RWPE1 (cell line): Measurements from ENCODE around the gene PBX3.
"Not testable (repeated sequence)": the region's sequence is repeated elsewhere in the genome, so short reads cannot be mapped to it uniquely, and the experiment has no call there.

Experiments
- CTCF ChIA-PET: fragments of 350-600 bp; sonication (Branson Sonifier 250); formaldehyde crosslinking; extraction: SDS; loops from one replicate; lab custom pipeline; 2021; lab: Yijun Ruan, JAX
- POLR2A ChIA-PET: fragments of 400-600 bp; formaldehyde crosslinking; extraction: SDS; loops from one replicate; lab custom pipeline; 2020; ENCODE audit warnings: antibody characterized with exemption; ENCODE audit not compliant: low non-redundant PET; lab: Yijun Ruan, JAX
- DNase-seq: peaks from one replicate; pipeline ENCODE4 v3.0.0; 2012; ENCODE audit warnings: low spot score
- H3K27ac ChIP-seq: fragments of 450-650 bp; 2 replicates; pipeline ENCODE4 v1.5.1; 2017
- CTCF ChIP-seq: fragments of 450-650 bp; conservative IDR thresholded peaks from 2 replicates; pipeline ENCODE4 v1.5.1; 2017; ENCODE audit warnings: low read depth, mild to moderate bottlenecking

The PBX3 gene

GRCh38 chr9:125821078-125821477 lies 73.9 kb downstream of the PBX3 start:
- DNase-seq = no peak
- ChIA-PET CTCF (no interaction called here), POLR2A (no interaction called here)
- no peak overlapping the region for H3K27ac ChIP-seq
- TF ChIP-seq CTCF = no peak

GRCh38 chr9:125822160-125822559 lies 75.0 kb downstream of the PBX3 start:
- CTCF ChIA-PET = no interaction called here
- no peak for DNase-seq
- TF ChIP-seq CTCF = no peak
- no peak overlapping the region for H3K27ac ChIP-seq
- POLR2A ChIA-PET = no interaction called here

DNA sequence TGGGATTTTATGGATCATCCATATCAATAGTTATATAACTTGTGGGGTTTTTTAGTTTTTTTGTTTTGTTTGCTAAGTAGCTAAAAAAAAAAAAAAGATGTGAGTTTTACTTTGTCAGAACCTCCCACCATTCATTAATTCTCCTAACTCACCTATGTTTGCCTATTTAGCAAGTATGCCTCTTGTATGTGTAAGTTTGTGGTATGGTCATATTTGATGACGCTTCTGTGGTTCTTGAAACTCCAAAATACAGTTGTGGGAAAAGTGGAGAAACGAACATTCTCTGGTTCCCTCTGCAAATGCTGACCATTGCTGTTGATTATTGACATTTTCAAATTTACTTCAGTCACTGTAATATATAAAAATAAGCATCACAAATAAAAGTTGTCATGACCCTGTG lies 75.7 kb downstream of the PBX3 start:
- H3K27ac ChIP-seq = no peak overlapping the region
- no peak for TF ChIP-seq CTCF
- CTCF ChIA-PET = no interaction called here
- POLR2A ChIA-PET = no interaction called here
- no peak for DNase-seq

GRCh38 chr9:125823874-125824406 lies 76.8 kb downstream of the PBX3 start:
- POLR2A ChIA-PET, H3K27ac ChIP-seq, DNase-seq: not testable (repeated sequence)
- CTCF ChIA-PET = interaction anchor here (0.7 kb wide), 1 partner anchor 93 kb away, joined by 3 read pairs; no protein-coding TSS in a partner anchor

- TF ChIP-seq CTCF = no peak
- ChIA-PET POLR2A (no interaction called here), CTCF (interaction anchor here (1.0 kb wide), 1 partner anchor 13 kb away, joined by 3 read pairs; no protein-coding TSS in a partner anchor)
- H3K27ac ChIP-seq = no peak overlapping the region
- no peak for DNase-seq
Measured at GRCh38 chr9:125825762-125826161, 78.6 kb downstream of the PBX3 start.

DNA sequence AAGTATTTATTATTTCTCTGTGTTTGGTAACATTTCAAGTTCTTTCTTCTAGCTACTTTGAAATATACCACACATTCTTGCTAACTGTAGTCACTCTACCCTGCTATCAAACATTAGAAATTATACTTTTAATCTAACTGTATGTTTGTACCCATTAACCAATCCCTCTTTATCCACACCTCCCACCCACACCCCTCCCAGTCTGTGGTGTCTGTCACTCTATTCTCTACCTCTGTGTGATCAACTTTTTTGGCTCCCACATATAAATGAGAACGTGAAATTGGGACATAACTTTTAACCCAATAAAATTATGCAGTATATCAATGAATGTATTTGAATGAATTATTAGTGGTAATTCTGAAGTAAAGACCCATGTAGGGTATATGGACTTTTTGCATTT lies 79.7 kb downstream of the PBX3 start:
- ChIA-PET CTCF (no interaction called here), POLR2A (no interaction called here)
- no peak overlapping the region for H3K27ac ChIP-seq
- TF ChIP-seq CTCF = no peak
- no peak for DNase-seq

DNA sequence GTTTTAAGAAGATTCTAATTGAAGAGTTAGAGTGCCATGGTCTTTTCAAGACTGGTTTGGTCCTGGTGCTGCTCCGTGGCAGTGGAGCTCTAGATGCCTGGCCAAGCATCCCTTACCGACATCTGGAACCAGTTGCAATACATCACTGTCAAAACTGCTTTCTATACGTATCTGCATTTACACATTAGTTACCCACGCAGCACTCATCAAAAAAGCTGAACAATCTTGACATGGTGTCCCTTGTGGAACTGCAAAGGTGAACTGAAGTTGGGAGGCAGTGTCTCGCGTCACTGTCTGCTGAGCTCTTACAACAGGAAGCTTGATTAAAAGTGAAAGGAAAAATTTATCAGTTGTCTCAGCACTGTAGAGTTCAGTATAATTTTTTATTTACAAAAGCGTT lies 82.6 kb downstream of the PBX3 start:
- ChIA-PET CTCF (interaction anchor here (0.7 kb wide), 1 partner anchor 419 kb away, joined by 3 read pairs; no protein-coding TSS in a partner anchor), POLR2A (no interaction called here)
- no peak for TF ChIP-seq CTCF
- DNase-seq = no peak
- no peak overlapping the region for H3K27ac ChIP-seq
